HG03521 (cell line): ENCODE measurements around the gene TGFB3.

Experiments used
- ATAC-seq: cut with Tn5 transposase; IDR thresholded peaks from one replicate; pipeline ENCODE4 v1.9.1; 2021; ENCODE audit warnings: mild to moderate bottlenecking, moderate library complexity; ENCODE audit not compliant: unreplicated experiment

TGFB3 gene

GRCh38 chr14:75909630-75910029, 72.2 kb downstream of the TGFB3 start:
- ATAC-seq = no peak
